Fibroblast of pulmonary artery (primary cell): ENCODE data around the gene CAMK1D.
"Not testable (repeated sequence)": the region's sequence is repeated elsewhere in the genome, so short reads cannot be mapped to it uniquely, and the experiment has no call there.

Source experiments
- DNase-seq: peaks from one replicate; pipeline ENCODE4 v3.0.0-alpha.2; 2010; ENCODE audit warnings: low read depth
- H3K4me3 ChIP-seq: replicated peaks from 2 replicates; pipeline ENCODE4 v1.5.1; 2011; ENCODE audit warnings: low read depth, mild to moderate bottlenecking, control low read depth, low read length, moderate library complexity
- CTCF ChIP-seq: IDR thresholded peaks from 2 replicates; pipeline ENCODE4 v1.5.1; 2011; ENCODE audit warnings: mild to moderate bottlenecking, control low read depth, low read length, inconsistent platforms; ENCODE audit errors: missing control alignments

The CAMK1D gene

GRCh38 chr10:12719365-12719764, 370.0 kb downstream of the CAMK1D start:
- TF ChIP-seq CTCF = no peak
- peak; percentile 57 for DNase-seq
- H3K4me3 ChIP-seq = no peak overlapping the region

- no peak overlapping the region for H3K4me3 ChIP-seq
- no peak for TF ChIP-seq CTCF
- peak; percentile 90 for DNase-seq
Measured at GRCh38 chr10:12720217-12720981, 371.1 kb downstream of the CAMK1D start.

GRCh38 chr10:12721334-12721733, 372.0 kb downstream of the CAMK1D start:
- no peak for TF ChIP-seq CTCF
- no peak for DNase-seq
- no peak overlapping the region for H3K4me3 ChIP-seq

- no peak for TF ChIP-seq CTCF
- DNase-seq = no peak
Measured at GRCh38 chr10:12723220-12723619, 373.9 kb downstream of the CAMK1D start.

GRCh38 chr10:12724807-12725579, 375.6 kb downstream of the CAMK1D start:
- H3K4me3 ChIP-seq = no peak overlapping the region
- DNase-seq = no peak
- TF ChIP-seq CTCF = no peak

More at GRCh38 chr10:12723220-12723619, 373.9 kb downstream of the CAMK1D start:
- H3K4me3 ChIP-seq = no peak overlapping the region

GRCh38 chr10:12725580-12725888, 376.2 kb downstream of the CAMK1D start:
- H3K4me3 ChIP-seq, DNase-seq: not testable (repeated sequence)

GRCh38 chr10:12726971-12727831, 377.9 kb downstream of the CAMK1D start:
- TF ChIP-seq CTCF = no peak
- DNase-seq = no peak
- H3K4me3 ChIP-seq = no peak overlapping the region
